GM21447 (cell line): ENCODE results near the gene SFXN5.

Experiments used
- ATAC-seq: cut with Tn5 transposase; IDR thresholded peaks from one replicate; pipeline ENCODE4 v1.9.1; 2021; ENCODE audit not compliant: unreplicated experiment

Gene SFXN5

DNA sequence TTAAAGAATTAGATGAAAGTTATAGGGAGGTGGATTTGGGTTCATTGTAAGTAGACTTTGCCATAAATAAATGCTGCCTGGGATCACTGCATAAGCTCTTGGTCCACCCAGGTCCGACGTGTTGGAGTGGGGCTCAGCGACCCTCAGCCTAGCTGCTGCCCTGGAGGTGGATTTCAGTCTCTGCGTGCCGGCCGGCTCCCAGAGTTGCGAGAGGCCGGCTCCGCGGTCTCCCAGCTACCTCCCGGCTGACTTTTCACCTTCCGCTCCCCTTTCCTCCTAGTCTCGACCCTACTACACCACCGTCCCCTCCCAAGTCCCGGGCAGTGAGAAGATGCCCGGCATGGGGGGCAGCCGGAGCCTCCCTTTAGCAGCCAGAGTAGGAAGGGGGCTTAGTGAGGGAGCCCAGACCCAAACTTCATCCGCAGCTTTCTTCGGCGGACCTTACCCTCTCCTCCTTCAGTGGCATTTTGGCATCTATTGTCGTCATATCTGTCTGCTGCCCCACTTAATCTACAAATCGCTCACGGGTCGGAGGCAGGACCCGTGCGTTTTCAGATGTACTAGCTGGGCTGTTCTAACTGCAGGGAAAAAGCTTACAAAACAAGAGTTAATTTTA lies 146.1 kb downstream of the SFXN5 start:
- no peak for ATAC-seq

- no peak for ATAC-seq
These were observed 146.9 kb downstream of the SFXN5 start for GRCh38 chr2:72924353-72925240.

DNA sequence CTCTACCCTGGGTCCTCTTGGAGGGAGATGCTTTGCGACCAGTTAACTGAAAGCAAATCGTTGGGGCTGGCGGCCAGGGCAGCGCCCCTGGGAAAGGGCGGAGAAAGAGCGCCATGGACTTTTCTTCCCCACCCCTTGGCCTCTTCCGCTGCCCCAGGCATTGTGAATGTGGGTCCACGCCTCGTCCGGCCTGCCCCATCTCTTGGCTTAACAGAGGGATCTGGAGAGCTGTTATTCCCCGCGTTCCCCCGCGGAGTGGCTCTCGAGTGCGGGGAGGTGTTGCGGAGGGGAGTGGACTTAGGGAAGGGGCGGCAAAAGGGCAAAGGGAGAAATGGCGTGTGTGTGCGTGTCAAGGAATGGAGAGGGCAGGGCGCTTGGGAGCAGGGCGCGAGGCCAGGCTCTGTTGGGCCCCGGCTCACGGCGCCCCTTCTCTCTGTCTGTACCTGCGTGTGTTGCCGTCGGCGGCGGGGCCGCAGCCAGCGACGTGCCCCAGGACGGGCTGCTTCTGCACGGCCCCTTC lies 147.6 kb downstream of the SFXN5 start:
- ATAC-seq, result no peak

- ATAC-seq, result no peak
These were observed 149.7 kb downstream of the SFXN5 start for GRCh38 chr2:72921853-72922252.

- ATAC-seq, result no peak
These were observed 150.2 kb downstream of the SFXN5 start for GRCh38 chr2:72921088-72921851.

- ATAC-seq, result no peak
These were observed 151.0 kb downstream of the SFXN5 start for GRCh38 chr2:72920318-72921087.

DNA sequence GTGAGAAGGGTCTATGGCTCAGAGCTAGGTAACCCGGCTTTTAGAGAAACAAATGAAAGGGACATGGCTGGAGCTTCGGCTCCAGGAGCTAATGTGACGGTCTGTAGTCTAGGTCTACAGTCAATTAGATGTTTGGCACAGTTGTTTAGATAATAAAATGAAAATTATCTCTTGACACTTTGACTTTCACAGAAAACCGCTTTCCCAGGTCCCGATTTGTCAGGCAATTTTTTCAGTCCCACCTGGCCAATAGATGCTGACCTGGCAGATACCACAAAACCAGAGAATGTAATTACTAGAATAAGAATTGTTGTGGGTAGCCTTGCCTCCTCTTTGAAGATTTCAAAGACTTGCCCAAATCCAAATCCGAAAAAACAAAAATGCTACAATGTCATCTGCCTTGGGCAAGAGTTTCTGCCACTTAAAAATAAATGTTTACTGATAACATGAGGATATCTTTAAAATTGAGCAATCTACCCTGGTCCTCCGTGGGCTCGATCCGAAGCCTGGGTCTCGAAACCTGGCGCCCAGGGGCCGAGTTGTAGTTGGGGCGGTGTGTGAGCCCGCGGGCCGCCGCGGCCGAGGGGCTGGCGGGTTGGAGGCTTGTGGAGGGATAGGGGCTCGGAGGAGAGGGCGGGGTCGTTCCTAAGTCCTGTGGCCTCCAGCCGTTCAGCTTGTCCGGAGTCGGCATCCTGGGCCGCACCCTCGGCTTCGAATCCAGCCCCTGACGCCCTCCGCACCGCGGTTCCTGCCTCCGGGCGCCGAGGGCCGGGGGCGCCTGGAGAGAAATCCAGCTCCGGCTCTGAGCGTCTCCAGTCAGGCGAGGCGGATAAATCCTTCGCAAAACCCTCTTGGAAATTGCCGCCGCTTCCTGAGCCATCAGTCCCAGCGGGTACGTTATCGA lies 151.8 kb downstream of the SFXN5 start:
- ATAC-seq, result no peak

- no peak for ATAC-seq
These were observed 153.5 kb downstream of the SFXN5 start for GRCh38 chr2:72917877-72918553.

DNA sequence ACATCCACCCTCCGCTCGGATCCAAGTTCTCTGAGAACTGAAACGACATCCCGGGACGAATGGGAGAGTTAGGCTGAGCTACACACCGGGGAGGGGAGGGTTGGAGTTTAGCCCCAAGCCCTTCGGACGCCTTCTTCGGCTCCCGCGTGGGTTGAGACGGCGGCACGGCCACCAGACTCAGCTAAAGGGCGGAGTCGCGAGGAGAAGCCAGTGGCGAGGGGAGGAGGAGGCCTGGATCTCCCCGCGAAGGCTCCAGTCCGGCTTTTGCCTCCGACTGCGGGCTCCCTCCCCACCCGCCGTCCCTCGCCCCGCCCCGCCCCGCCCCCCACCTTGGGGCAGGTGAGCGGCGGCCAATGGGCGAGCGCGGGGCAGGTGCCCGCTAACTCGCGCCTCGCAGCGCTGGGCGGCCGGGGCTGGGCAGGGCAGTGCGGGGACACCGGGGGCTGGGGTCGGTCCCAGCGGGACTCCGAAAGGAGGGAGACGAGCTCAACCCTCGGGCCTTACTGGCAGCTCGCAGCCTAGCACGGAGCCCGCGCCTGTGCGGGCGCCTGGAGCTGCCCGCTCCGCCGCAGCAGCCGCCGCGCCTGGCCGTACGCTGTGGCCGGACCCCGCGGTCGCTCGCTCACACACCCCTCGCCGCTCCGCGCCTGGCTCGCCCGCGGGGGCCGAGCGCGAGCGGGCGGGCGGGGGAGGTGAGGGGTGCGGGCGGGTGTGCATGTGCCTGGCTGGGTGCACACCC lies 154.2 kb downstream of the SFXN5 start, which contains the start of gene EMX1:
TSS of gene EMX1 (plus strand) at position 382 of the 739 bp plus-strand sequence. CDS start at position 716, 334 bp downstream.
- peak; percentile 39 for ATAC-seq

DNA sequence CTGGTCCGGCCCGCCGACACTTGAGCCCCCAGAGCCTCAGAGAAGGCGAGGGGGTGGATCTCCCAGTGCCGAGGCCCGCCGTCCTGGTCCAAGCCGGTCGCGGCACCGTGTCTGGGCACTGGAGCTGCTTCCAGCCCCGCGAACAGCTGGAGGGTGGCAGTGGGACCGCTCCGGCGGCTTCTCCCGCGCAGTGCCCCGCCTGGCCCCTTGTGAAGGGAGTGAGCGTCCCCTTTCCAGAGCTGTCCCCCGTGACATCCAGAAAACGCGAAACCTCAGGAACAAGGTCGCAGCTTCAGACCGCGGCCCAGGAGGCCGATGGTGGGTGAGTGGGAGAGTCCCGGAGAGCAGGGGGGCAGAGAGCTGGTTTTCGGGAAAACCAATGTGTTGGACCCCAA lies 154.8 kb downstream of the SFXN5 start:
- ATAC-seq, result peak; percentile 11

- peak; percentile 47 for ATAC-seq
These were observed 155.4 kb downstream of the SFXN5 start for GRCh38 chr2:72915907-72916742.

DNA sequence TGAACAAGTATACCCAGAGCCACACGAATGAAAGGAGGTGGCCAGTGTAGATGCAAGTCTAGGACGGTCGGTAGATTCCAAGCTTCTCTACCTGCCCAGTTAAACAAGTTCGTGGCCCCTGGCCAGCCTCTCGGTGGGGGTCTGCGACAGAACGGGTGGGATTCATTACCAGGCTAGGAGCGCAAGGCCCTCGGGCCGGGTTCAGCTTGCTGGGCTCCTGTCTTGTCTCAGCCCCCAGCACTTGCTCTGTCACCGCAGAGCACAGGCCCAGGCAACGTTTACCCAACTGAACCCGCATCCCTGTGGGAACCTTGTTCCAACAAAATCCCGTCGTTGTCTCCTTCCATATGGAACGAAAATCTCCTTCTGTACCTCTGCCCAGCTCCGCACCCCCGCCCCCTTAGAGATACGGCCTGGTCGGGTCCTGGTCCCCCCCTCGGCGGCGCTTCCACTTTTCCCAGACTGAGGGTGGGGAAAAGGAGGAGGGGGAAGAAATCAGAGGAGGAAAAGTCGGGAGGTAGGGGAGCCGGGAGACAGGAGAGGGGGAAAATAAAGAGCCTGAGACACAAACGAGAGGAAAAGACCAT lies 156.1 kb downstream of the SFXN5 start:
- no peak for ATAC-seq

- ATAC-seq, result no peak
These were observed 156.8 kb downstream of the SFXN5 start for GRCh38 chr2:72914589-72915319.

DNA sequence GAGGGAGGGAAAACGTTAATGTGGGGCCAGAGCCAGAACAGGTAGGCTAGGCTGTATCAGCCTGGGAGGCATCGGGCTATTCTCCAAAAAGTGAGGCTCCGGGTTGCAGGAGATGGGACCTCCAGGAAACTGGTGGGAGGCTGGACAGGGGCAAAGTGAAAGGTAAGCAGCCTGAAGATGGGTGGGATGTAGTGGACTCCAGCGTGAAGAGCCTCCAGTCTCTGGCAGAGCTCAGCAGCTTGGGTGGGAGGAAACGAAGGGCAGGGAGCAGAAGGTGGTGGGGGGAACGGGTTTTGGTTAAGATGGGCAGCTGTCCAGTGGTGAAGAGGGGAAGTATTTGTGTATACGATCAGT lies 157.3 kb downstream of the SFXN5 start:
- ATAC-seq, result no peak

DNA sequence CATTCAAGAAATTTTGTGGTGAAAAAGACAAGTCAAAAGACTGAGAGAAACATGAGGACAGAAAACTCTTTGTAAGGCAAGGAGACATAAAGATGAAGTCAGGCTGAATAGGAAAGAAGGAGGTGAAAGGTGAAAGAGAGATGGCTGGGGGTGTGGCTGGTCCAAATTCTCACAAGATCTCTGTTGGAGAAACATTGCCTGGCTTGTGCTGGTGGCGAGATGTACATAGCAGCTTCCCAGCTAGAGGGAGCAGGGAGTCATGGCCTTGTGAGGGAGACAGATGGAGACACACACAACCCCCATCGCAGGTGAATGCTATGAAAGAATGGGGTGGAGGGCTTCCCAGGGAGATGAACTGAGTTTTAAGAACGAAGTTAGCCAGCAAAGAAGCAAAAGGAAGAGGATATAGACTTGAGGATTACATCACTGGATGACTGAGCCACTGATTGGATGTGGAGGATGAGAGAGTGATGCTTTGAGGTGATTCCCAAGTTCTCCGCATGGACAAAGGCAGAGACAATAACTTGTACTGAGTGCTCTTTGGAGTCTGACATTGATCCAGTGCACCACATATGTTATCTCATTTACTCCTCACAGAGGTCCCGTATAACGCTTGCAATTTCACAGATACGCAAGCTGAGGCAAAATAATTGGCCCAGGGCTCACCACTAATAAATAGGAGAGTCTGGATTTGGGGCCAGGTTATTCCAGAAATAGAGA lies 157.9 kb downstream of the SFXN5 start:
- no peak for ATAC-seq

DNA sequence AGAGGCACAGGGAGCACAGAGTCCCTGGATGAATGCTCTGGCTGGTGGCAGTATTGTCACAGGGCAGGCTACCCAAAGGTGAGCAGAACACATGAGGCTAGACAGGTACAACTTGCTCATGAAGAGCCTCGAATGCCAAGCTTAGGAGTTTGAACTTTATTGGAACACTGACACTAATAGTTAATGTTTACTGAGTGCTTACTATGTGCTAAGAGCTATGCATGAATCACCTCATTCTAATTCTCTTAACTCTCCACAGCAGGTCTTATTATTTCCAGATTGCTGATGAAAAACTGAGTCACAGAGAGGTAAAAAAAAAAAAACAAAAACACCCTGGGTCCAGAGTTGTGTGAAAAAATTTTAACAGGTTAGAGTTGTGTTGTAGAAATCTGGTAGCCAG lies 160.3 kb downstream of the SFXN5 start:
- ATAC-seq, result no peak
